GM13977 (cell line): Measurements from ENCODE around the gene PCNX2.

Experiments
- DNase-seq: peaks from one replicate; pipeline ENCODE4 v3.0.0; 2012; ENCODE audit warnings: low spot score
- in situ Hi-C: fragments of 300-500 bp; cut with MboI; formaldehyde crosslinking; loops from one replicate; pipeline ENCODE4 v1.12.0; 2022; ENCODE audit warnings: low sequenced_read_pairs, low pct_unique_long_range_greater_than_20kb, mixed read lengths, inconsistent platforms; ENCODE audit not compliant: unreplicated experiment
- TF ChIP-seq, protein P1 (sequence below): IDR thresholded peaks from 2 replicates; pipeline ENCODE4 v1.5.1; 2012; ENCODE audit warnings: mild to moderate bottlenecking, control low read depth; ENCODE audit not compliant: insufficient read depth; ENCODE audit errors: extremely low read depth, missing control alignments

Gene PCNX2

DNA sequence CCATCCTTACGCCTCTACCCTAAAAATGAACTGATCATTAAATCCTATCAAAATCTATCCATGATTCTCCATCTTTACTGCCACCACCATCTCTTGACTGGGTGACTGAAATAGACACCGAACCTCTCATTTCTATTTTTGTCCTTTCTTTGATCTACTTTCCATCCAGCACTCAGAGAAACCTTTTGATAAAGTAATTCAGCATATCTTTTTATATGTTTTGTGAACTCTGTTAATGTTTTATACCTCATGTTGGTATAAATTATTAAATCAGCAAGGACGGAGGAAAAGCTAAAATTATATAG, 13.0 kb downstream of the PCNX2 start:
- in situ Hi-C loops, result no loop called here
- TF ChIP-seq, protein P1, sequence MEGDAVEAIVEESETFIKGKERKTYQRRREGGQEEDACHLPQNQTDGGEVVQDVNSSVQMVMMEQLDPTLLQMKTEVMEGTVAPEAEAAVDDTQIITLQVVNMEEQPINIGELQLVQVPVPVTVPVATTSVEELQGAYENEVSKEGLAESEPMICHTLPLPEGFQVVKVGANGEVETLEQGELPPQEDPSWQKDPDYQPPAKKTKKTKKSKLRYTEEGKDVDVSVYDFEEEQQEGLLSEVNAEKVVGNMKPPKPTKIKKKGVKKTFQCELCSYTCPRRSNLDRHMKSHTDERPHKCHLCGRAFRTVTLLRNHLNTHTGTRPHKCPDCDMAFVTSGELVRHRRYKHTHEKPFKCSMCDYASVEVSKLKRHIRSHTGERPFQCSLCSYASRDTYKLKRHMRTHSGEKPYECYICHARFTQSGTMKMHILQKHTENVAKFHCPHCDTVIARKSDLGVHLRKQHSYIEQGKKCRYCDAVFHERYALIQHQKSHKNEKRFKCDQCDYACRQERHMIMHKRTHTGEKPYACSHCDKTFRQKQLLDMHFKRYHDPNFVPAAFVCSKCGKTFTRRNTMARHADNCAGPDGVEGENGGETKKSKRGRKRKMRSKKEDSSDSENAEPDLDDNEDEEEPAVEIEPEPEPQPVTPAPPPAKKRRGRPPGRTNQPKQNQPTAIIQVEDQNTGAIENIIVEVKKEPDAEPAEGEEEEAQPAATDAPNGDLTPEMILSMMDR, result no peak

DNA sequence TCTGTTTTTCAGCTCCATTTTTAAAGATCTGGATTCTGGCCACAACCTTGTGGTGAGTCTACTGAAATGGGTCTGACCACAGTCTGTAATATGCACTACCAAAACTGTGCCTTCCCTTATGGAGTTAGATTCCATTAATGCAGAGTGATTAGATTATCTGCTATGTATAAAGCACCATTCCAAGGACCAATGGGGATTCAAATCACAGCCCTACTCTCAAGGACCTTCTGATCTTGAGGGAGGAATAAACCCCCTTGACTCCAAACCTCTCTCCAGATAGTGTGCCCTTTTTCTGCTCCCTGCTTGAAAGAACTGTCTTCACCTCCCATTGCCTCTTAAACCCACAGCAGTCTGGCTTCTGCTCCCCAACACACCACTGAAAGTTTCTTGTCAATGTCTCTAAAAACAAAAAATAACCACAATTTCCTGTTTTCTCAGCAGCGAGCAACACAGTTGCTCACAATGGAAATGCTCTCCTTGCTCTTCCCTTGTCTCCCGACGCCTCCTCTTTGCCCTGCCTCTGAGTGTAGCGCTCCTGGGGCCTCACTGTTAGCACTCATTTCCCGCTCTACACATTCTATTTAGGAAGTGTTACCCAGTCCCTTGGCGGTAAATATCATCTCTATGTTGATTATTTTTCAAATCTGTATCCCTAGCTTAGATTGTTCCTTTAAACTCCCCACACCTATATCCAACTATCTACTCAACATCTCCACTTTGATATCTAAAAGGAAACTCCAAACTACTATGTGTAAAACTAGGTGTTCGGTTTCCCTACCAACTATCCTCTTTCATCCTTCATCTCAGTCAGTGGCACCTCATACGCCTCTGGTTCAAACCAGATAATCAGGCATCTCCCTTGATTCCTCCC, 13.6 kb downstream of the PCNX2 start:
- in situ Hi-C loops, result no loop called here
- peak; percentile 32 for DNase-seq
- TF ChIP-seq, protein P1, result no peak

More for the DNA sequence above, 13.0 kb downstream of the PCNX2 start:
- no peak for DNase-seq

DNA sequence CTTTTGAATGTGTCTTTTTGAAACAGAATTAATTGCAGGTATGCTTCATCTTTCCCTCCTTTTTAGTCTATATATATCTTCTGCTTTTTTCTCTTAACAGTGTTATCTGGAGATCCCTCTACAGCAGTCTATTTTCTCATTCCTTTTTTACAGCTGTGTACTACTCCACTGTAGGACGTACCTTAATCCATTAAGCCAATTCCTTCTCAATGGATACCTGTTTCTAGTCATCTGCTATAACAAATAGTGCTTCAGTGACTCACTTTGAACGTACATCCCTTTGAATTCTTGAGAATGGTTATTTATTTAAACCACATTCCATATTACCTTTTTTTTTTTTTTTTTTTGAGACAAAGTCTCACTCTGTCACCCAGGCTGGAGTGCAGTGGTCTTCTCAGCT, 15.6 kb downstream of the PCNX2 start:
- TF ChIP-seq, protein P1, result no peak
- in situ Hi-C loops, result no loop called here
- DNase-seq, result no peak

DNA sequence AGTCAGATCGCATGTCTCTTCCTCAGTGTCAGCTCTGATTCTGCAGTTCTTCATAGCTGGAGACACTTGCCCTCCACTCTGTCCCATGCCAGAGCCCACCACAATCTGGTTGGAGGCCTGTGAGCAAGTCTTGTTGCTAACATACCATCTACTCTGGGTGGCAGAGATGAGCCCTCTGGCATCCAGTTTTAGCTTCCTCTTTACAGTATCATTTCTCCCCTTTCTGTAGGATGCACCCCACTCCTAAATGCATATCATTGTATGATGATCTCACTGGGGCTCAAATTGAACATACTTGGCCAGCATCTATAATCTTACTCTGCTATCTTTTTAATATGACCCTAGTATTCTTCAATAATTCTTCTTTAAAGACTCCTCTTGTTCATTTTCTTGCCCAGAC, 16.9 kb downstream of the PCNX2 start:
- TF ChIP-seq, protein P1, result no peak
- in situ Hi-C loops, result no loop called here

GRCh38 chr1:233277637-233278606, 17.6 kb downstream of the PCNX2 start:
- TF ChIP-seq, protein P1, result no peak
- in situ Hi-C loops, result no loop called here
- DNase-seq, result no peak

More for the DNA sequence above, 16.9 kb downstream of the PCNX2 start:
- DNase-seq, result no peak

DNA sequence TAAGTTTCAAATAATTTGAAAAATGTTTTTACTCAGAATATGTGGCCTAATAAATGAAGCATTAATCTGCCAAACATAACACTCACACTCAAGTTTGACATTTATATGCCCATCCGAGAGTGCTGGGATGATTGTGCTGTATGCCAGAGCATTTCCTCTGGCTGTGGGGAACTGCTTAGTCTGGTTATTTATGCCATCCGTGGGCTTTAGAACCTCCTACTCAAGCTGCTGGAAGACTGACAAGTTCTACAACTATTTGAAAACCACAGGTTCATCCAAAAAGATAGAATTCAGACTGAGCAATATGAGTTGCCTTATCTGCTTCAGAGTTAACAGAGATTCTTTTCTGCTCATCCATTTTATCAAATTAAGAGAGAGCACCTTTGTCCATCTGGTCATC, 25.9 kb downstream of the PCNX2 start:
- DNase-seq, result no peak
- TF ChIP-seq, protein P1, result no peak

More for the DNA sequence above, 25.9 kb downstream of the PCNX2 start:
- in situ Hi-C loops, result no loop called here
